Activated CD8-positive, alpha-beta memory T cell treated with anti-CD3 and anti-CD28 coated beads, Interleukin-2, amount 50 U/mL, for 24 hours (primary cell): ENCODE data around the gene HOXA9.

Experiments
- DNase-seq: peaks from one replicate; pipeline ENCODE4 v3.0.0-alpha.2; 2020; ENCODE audit errors: extremely low read depth

The HOXA9 gene

DNA sequence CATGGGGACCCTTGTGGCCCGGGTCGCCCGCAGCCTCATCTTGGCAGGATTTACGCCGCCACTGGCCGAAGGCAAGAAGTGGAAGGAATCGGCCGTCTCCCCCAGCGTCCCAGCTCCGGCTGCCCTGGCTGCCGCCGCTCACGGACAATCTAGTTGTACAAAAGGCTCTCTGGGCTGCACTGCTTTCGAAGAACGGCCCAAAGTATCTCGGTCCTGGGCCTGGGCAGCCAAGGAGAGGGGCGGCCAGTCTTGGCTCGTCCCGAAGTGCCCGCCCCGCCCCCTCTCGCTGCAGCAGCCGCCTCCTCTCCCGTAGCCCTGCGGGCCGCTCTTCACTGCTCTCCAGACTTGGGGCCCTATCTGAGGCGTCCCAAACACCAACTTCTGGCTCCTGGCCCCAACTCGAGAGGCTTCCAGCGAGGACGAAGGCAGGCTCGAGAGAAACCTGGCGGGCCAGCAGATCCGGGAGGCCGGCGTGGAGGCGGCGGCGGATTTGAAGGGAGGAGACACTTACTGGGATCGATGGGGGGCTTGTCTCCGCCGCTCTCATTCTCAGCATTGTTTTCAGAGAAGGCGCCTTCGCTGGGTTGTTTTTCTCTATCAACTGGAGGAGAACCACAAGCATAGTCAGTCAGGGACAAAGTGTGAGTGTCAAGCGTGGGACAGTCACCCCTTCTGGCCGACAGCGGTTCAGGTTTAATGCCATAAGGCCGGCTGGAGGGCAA is 809 bp downstream of the HOXA9 start:
- no peak for DNase-seq

DNA sequence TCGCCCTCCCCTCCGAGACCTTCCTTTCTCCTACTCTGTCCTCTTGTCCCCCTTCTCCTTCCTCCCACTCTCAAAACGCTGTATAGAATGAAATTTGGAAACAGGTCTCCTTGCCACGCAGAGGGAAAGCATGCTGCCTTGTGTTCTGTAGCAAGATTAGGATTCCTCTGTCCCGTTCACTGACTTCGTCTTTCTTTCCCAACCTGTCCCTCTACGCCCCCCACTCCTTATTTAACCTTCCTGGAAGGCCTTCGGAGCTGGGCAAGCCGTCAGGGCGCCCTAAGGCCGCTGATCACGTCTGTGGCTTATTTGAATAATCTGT is 1.3 kb downstream of the HOXA9 start:
- no peak for DNase-seq

DNA sequence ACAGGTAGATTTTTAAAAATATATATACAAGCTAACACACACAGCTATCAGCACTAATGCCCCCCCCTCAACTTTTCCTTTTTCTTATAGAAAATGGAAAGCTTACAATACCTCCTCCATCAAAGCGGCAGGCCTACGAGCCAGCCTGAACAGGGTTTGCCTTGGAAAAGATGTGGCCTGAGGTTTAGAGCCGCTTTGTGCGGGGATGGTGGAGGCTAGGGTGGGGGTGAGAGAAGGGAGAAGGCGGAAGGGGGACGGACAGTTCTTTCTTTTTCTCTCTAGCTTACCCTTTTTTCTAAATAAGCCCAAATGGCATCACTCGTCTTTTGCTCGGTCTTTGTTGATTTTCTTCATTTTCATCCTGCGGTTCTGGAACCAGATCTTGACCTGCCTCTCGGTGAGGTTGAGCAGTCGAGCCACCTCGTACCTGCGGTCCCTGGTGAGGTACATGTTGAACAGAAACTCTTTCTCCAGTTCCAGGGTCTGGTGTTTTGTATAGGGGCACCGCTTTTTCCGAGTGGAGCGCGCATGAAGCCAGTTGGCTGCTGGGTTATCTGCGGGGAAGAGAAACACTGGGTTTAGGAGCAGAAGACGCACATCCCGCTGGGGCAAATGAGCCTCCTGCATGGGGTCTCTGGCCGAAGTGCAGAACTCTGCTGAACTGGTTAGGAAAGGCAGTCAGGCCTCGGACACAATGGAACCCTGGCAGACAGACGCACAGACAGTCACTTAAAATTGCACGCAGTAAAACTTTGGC is 1.9 kb downstream of the HOXA9 start:
- no peak for DNase-seq

- no peak for DNase-seq
These were observed 2.6 kb downstream of the HOXA9 start for GRCh38 chr7:27162561-27163287.

DNA sequence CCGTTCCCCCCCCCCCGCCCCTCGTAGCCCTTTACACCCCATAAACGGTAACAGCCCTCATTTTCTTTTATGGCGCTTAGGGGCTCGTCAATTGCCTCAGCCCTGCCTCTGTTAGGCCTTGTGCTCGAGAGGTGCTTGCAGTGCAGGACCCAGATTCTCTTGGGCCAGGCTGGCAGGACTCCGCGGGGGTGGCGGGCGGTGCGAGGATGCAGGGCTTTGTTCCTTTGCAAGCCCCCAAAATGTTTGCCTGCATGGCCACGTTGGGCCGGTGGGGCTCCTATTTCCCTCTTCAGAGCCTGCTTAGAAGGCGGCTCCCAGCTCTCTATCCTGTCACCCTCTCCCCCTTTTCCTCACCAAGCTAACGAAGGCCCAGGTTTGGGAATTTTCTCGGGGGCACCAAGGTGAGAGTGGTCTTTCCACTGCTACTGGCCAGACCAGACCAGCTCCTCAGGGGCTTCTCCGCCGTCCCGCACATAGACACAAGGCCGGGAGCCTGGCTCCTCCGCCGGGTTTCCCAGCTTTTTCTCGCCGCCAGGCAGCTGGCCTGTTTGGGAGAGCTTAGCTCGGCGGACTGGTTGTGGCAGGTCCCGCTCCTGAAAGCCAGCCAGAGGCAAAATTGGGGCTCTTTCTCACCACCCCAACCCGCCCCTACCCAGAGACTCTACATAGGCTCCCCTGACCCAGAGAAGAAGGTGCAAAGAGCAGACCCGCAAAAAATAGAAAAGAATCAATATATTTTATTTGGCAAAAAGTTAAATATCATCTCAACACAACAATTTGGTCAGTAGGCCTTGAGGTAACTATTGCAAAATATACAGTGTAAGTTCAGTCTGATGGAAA is 3.4 kb downstream of the HOXA9 start:
- DNase-seq = no peak

GRCh38 chr7:27161214-27161720 is 4.1 kb downstream of the HOXA9 start:
- DNase-seq = no peak

DNA sequence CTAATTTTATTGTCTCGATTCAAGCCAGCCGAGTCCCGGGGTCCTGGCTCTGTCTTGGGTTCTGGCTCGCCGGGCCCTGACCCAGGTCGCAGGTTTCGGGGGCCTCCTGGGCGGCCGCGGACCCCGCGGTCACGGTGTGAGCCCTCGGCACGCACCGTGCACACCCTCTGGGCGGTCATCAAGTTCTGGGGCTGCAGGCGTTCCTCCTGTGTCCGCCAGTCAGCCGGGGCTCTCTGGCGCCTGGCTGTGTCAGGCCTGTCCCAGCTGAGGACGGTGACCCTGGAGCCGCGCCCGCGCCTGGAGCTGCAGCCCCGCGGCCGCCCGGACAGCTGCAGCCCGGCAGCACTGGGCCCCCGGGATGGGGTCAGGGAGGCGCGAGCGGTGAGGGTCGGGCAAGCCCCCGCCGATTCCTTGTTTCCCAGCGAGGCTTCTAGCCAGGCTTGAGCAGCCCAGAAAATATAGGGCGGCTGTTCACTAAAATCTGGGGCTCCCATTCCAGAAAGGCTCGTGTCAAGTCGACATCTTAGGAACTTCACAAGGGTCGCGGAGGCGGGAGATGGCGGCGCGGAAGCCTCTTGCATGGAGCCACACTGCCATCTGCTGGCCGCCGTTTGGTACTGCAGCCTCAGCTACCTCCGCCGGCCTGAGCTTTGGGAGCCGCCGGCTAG is 4.7 kb downstream of the HOXA9 start:
- DNase-seq = peak; percentile 64

GRCh38 chr7:27160145-27160545 is 5.2 kb downstream of the HOXA9 start:
- DNase-seq = no peak

- DNase-seq = no peak
These were observed 5.8 kb downstream of the HOXA9 start for GRCh38 chr7:27159266-27160144.

- DNase-seq = no peak
These were observed 6.7 kb downstream of the HOXA9 start for GRCh38 chr7:27158436-27159265.

GRCh38 chr7:27157702-27158431 is 7.5 kb downstream of the HOXA9 start:
- no peak for DNase-seq

- DNase-seq = no peak
These were observed 8.2 kb downstream of the HOXA9 start for GRCh38 chr7:27156916-27157701.

GRCh38 chr7:27156508-27156898 is 8.8 kb downstream of the HOXA9 start, which contains the start of gene HOXA7:
Gene HOXA7 (minus strand): TSS chr7:27156675. CDS start chr7:27156545, 130 bp downstream.
- no peak for DNase-seq

DNA sequence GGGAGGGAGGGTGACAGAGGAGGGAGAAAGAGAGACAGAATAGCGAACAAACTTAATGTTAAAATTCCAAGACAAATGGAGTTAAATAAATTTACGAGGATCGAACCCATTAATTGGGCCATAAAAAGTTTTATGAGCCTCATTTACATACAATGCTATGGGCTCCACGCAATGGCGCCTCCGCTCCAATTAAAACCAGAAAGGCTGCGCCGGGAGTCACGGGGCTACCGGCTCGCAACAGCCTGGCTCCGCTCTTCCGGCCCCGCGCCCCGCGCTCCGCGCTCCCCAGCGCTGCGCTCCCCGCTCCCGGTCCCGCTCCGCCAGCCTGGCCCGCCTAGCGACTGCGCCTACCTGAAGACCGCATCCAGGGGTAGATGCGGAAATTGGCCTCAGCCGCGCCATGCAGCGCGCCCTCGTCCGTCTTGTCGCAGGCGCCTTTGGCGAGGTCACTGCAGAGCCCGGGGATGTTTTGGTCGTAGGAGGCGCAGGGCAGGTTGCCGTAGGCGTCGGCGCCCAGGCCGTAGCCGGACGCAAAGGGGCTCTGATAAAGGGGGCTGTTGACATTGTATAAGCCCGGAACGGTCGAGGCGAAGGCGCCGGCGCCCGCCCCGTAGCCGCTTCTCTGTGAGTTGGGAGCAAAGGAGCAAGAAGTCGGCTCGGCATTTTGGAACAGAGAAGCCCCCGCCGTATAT is 9.4 kb downstream of the HOXA9 start:
- no peak for DNase-seq

- no peak for DNase-seq
These were observed 10.2 kb downstream of the HOXA9 start for GRCh38 chr7:27154901-27155815.

- no peak for DNase-seq
These were observed 11.0 kb downstream of the HOXA9 start for GRCh38 chr7:27154369-27154768.
